HG03280 (cell line): ENCODE measurements around the gene LTB4R.

Experiments
- ATAC-seq: cut with Tn5 transposase; IDR thresholded peaks from one replicate; pipeline ENCODE4 v1.9.1; 2021; ENCODE audit warnings: mild to moderate bottlenecking, moderate library complexity; ENCODE audit not compliant: unreplicated experiment

The LTB4R gene

GRCh38 chr14:24299255-24300191 is 11.8 kb upstream of the LTB4R start, which contains the start of the genes DHRS1 and NOP9:
TSS of gene DHRS1 (minus strand) at chr14:24299780. CDS start at chr14:24299106, 674 bp downstream.
TSS of gene NOP9 (plus strand) at chr14:24299850. CDS start at chr14:24299955, 105 bp downstream.
- peak; percentile 77 for ATAC-seq

GRCh38 chr14:24300326-24300980 is 10.8 kb upstream of the LTB4R start:
- ATAC-seq: no peak

- no peak for ATAC-seq
Measured at GRCh38 chr14:24304019-24304387, 7.3 kb upstream of the LTB4R start.

GRCh38 chr14:24307156-24307574 is 4.1 kb upstream of the LTB4R start:
- ATAC-seq: no peak

- no peak for ATAC-seq
Measured at GRCh38 chr14:24307575-24308341, 3.5 kb upstream of the LTB4R start, which contains the start of gene CIDEB. TSS of gene CIDEB (minus strand) at chr14:24307977. CDS start at chr14:24307858, 119 bp downstream.

GRCh38 chr14:24308342-24309124 is 2.8 kb upstream of the LTB4R start:
- ATAC-seq: no peak

GRCh38 chr14:24309538-24310264 is 1.6 kb upstream of the LTB4R start, which contains the start of gene LTB4R2:
TSS of gene LTB4R2 (plus strand) at chr14:24310140. CDS start at chr14:24310665, 525 bp downstream.
- no peak for ATAC-seq

- ATAC-seq: no peak
Measured at GRCh38 chr14:24310265-24310645, 1.0 kb upstream of the LTB4R start.

GRCh38 chr14:24311837-24312615 is 724 bp downstream of the LTB4R start:
- ATAC-seq: no peak

GRCh38 chr14:24312736-24313507 is 1.6 kb downstream of the LTB4R start:
- ATAC-seq: no peak

- no peak for ATAC-seq
Measured at GRCh38 chr14:24313913-24314312, 2.6 kb downstream of the LTB4R start.

GRCh38 chr14:24314377-24315193 is 3.3 kb downstream of the LTB4R start:
- ATAC-seq: no peak

GRCh38 chr14:24315243-24315806 is 4.0 kb downstream of the LTB4R start:
- no peak for ATAC-seq

- ATAC-seq: no peak
Measured at GRCh38 chr14:24315807-24316596, 4.7 kb downstream of the LTB4R start.

GRCh38 chr14:24316597-24316950 is 5.3 kb downstream of the LTB4R start:
- no peak for ATAC-seq
